GM12875 (cell line): Measurements from ENCODE around the gene SIRT3.

Source experiments
- H3K4me3 ChIP-seq: one replicate; pipeline ENCODE4 v1.5.1; 2011; ENCODE audit warnings: low read depth, low read length, control low read depth
- TF ChIP-seq, protein P1 (sequence below): IDR thresholded peaks from 2 replicates; pipeline ENCODE4 v1.5.1; 2011; ENCODE audit warnings: low read depth, mild to moderate bottlenecking, control low read depth, inconsistent platforms, low read length, moderate library complexity, borderline replicate concordance; ENCODE audit not compliant: insufficient read depth

The SIRT3 gene

DNA sequence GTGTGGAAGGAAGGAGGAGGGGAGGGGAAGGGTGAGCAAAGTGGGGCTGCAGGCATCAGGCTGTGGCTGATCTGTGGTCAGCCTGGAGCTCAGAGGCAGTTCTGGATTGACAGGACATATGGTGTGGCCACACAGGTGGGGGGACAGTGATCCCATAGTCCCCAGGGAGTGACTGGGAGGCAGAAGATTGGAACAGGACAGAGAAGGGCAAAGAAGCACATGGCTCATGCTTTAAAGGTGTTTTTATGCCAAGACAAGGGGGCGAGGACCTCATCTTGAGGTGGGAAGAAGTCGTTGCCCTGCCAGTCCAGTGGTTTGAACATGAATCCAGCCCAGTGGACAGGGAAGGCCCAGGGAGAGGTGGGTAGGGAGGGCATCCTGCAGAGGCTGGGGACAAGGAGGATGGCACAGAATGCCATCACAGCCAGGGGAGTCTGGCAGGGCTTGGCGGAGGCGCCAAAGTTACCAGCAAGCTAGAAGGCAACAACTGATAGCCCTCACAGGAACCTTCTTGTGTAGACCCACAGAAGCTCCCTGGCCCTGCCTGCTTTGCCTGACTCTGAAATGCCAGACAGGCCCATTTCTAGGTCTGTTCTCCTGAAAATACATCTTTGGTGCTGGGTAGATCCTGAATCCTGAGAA, 32.1 kb downstream of the SIRT3 start:
- H3K4me3 ChIP-seq, result no peak overlapping the region

DNA sequence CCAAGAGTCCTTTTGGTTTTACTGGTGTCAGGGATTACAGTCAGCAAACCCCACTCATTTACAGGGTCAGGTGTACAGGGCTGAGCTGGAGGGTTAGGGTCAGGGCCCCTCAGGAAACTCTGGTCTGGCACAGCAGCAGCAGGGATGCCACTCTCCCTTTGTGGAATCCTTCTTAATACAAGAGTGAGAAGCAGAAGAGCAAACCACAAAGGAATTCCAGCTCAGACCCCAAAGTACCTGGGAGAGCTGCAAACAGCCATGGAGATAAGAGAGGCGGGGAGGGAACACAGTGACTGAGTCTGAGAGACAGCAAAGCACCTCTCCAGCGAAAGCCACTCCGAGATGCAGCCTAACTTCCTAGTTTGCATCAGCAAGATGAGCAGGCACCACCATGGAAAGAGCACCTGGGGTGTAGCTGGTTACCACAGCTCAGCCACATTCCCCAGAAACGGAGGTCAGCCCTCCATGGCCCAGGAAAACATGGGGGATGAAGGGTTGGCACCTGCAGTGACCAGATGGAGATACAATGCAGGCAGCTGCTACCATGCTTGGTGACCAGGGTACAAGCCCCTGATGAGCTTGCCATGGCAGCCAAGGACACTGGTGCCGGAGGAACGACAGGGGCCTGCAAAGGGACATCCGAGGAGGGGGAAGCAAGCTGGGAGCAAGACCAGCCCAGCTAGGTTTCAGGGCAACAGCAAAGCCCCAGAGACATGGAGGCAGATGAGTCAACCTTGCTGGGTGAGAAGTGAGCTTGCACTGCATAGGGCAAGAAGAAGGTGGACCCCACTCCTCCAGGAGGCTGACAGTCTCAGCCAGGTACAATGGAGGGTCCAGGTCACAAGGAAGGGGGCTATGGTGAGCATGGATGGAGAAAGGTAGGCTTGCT, 32.8 kb downstream of the SIRT3 start:
- H3K4me3 ChIP-seq, result no peak overlapping the region
- TF ChIP-seq, protein P1, sequence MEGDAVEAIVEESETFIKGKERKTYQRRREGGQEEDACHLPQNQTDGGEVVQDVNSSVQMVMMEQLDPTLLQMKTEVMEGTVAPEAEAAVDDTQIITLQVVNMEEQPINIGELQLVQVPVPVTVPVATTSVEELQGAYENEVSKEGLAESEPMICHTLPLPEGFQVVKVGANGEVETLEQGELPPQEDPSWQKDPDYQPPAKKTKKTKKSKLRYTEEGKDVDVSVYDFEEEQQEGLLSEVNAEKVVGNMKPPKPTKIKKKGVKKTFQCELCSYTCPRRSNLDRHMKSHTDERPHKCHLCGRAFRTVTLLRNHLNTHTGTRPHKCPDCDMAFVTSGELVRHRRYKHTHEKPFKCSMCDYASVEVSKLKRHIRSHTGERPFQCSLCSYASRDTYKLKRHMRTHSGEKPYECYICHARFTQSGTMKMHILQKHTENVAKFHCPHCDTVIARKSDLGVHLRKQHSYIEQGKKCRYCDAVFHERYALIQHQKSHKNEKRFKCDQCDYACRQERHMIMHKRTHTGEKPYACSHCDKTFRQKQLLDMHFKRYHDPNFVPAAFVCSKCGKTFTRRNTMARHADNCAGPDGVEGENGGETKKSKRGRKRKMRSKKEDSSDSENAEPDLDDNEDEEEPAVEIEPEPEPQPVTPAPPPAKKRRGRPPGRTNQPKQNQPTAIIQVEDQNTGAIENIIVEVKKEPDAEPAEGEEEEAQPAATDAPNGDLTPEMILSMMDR, result no peak

More for the DNA sequence above, 32.1 kb downstream of the SIRT3 start:
- TF ChIP-seq, protein P1, result no peak

DNA sequence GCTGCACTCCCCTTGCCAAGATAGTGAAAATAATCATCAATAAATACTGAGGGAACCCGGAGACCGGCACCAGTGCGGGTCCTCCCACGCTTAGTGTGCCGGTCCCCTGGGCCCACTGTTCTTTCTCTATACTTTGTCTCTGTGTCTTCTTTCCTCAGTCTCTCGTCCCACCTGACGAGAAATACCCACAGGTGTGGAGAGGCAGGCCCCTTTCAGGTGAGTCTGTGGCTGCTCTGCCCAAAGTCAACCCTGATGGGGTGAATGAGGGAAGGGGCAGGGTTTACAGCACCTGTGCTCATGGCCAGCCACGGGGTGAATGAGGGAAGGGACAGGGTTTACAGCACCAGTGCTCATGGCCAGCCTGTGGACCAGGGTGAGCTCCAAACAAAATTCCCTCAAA, 33.7 kb downstream of the SIRT3 start:
- TF ChIP-seq, protein P1, result no peak
- H3K4me3 ChIP-seq, result no peak overlapping the region

DNA sequence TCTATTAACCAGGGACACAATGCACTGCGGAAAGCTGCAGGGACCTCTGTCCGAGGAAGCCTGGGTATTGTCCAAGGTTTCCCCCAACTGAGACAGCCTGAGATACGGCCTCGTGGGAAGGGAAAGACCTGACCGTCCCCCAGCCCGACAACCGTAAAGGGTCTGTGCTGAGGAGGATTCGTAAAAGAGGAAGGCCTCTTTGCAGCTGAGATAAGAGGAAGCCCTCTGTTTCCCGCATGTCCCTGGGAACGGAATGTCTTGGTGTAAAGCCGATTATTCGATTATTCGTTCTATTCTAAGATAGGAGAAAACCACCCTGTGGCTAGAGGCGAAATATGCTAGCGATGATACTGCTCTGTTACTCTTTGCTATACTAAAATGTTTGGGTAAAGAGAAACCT, 34.2 kb downstream of the SIRT3 start:
- TF ChIP-seq, protein P1, result no peak
- H3K4me3 ChIP-seq, result no peak overlapping the region

DNA sequence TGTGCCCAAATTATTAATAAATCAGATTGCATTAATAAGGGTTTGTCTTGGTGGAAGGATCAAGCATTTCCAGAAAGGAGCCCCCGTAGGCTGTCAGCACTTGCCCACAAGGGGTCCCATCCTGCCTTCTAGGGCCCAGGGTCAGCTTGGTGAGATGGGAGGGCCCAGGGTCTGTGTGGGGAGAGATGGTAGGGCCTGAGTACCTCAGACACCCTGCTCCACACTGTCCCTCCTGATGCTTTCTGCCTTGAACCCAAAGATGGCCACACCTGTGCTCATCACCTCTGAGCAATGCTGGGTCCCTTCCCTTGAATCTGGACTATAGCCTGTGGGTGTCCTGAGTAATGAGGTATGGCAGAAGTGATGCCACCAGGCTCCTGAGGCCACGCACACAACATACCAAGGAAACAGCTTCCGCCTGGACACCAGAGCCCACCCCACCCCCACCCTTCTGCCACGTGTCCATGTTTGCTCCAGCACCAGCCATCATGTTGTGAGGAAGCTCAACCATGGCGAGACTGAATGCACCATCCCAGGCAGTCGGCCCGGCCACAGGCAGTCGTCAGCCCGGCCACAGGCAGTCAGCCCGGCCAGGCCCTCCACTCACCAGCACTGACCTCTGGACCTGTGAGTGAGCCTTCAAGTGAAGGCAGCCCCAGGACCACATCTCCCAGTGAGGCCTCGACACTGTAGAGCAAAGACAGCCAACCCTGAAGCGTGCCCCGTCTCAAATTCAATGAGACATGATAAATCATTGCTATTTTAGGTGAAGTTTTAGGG, 35.7 kb downstream of the SIRT3 start:
- H3K4me3 ChIP-seq, result no peak overlapping the region
- TF ChIP-seq, protein P1, result no peak

DNA sequence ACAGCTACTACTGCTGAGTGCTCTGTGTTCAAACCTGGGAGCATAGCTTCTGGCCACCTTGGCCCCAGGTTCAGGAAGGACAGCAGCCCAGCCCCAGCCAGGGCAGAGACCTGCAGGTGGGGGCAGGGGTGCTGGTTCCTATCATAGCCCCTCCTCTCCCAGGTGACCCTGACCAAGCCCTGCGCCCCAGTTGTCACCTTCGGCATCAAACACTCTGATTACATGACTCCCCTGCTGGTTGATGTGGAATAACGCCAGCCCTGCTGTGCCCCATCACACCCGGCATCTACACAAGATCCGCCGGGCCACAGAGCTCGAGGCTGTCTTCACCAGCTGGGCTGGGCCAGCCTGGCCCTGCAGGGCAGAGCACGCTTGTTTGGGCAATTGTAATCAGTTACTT, 36.4 kb downstream of the SIRT3 start:
- TF ChIP-seq, protein P1, result no peak
- H3K4me3 ChIP-seq, result no peak overlapping the region
